ENCODE results near the gene NUCKS1.

NUCKS1 gene

GRCh38 chr1:205701420-205701819 is 48.6 kb downstream of the NUCKS1 start:
- Histone ChIP-seq H3K4me3 (IDR thresholded peaks at IDR 0.05; ENCODE audit: insufficient read depth, low read depth, low read length) (no peak overlapping the region), H3K36me3 (ENCODE audit: insufficient read depth) (no peaks in the 10 kb centered on the region), H2AFZ (ENCODE audit: low read depth) (no peak overlapping the region), H3K27me3 (ENCODE audit: insufficient read depth, low read depth) (no peaks in the 10 kb centered on the region), H4K20me1 (ENCODE audit: insufficient read depth) (no peaks in the 10 kb centered on the region), H3K4me1 (ENCODE audit: low read depth, poor library complexity, severe bottlenecking) (no peaks in the 10 kb centered on the region), H3K9ac (no peak overlapping the region), H3K27ac (no peak overlapping the region), H3K4me2 (no peak overlapping the region), H3K79me2 (ENCODE audit: insufficient read depth, low read depth) (no peaks in the 10 kb centered on the region)
- no peak for TF ChIP-seq CTCF (conservative IDR thresholded peaks at IDR 0.05; ENCODE audit: low read depth, low read length)

DNA sequence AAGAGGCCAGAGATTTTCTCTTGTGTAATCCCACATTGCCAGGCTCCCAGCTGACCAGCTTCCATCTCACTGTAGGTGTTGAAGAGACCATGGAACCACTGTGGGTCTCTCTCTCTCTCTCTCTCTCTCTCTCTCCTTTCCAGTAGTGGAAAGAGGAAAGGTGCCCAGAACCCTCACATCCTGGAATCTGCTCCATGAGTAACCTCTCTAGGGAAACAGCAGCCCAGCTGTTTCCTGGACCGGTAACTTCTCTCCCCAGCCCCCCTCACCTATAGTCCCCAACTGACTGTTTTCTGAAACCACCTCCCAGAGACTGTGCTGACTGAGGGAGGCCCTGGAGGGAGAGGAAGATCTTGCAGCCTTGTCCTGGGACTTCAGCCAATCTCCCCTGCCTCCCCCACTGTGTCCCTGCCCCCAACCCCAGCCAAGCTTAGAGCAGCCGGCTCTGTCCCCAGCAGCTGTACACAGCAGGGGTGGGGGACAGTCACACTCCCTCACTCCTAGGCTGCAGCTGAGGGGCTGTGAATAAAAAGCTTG is 49.0 kb downstream of the NUCKS1 start:
- Histone ChIP-seq H3K27ac (no peak overlapping the region), H2AFZ (ENCODE audit: low read depth) (no peak overlapping the region), H3K4me1 (ENCODE audit: low read depth, poor library complexity, severe bottlenecking) (no peaks in the 10 kb centered on the region), H3K36me3 (ENCODE audit: insufficient read depth) (no peaks in the 10 kb centered on the region), H3K79me2 (ENCODE audit: insufficient read depth, low read depth) (no peaks in the 10 kb centered on the region), H4K20me1 (ENCODE audit: insufficient read depth) (no peaks in the 10 kb centered on the region), H3K4me3 (IDR thresholded peaks at IDR 0.05; ENCODE audit: insufficient read depth, low read depth, low read length) (no peak overlapping the region), H3K9ac (no peak overlapping the region), H3K4me2 (no peak overlapping the region), H3K27me3 (ENCODE audit: insufficient read depth, low read depth) (no peaks in the 10 kb centered on the region)
- TF ChIP-seq CTCF (conservative IDR thresholded peaks at IDR 0.05; ENCODE audit: low read depth, low read length): no peak

GRCh38 chr1:205699416-205699815 is 50.6 kb downstream of the NUCKS1 start:
- no peaks in the 10 kb centered on the region for H3K36me3 ChIP-seq (ENCODE audit: insufficient read depth)
- H3K27me3 ChIP-seq (ENCODE audit: insufficient read depth, low read depth): no peaks in the 10 kb centered on the region
- TF ChIP-seq CTCF (conservative IDR thresholded peaks at IDR 0.05; ENCODE audit: low read depth, low read length): no peak
- H3K4me3 ChIP-seq (IDR thresholded peaks at IDR 0.05; ENCODE audit: insufficient read depth, low read depth, low read length): no peak overlapping the region
- H3K4me1 ChIP-seq (ENCODE audit: low read depth, poor library complexity, severe bottlenecking): no peaks in the 10 kb centered on the region
- H3K27ac ChIP-seq: no peak overlapping the region
- H4K20me1 ChIP-seq (ENCODE audit: insufficient read depth): no peaks in the 10 kb centered on the region
- no peak overlapping the region for H2AFZ ChIP-seq (ENCODE audit: low read depth)
- H3K9ac ChIP-seq: no peak overlapping the region
- no peak overlapping the region for H3K4me2 ChIP-seq
- H3K79me2 ChIP-seq (ENCODE audit: insufficient read depth, low read depth): no peaks in the 10 kb centered on the region

GRCh38 chr1:205698921-205699320 is 51.1 kb downstream of the NUCKS1 start:
- H3K27me3 ChIP-seq (ENCODE audit: insufficient read depth, low read depth): no peaks in the 10 kb centered on the region; the same call in 1 of the 2 replicates
- no peak for TF ChIP-seq CTCF (conservative IDR thresholded peaks at IDR 0.05; ENCODE audit: low read depth, low read length)
- H3K79me2 ChIP-seq (ENCODE audit: insufficient read depth, low read depth): no peaks in the 10 kb centered on the region
- no peak overlapping the region for H3K4me3 ChIP-seq (IDR thresholded peaks at IDR 0.05; ENCODE audit: insufficient read depth, low read depth, low read length)
- no peaks in the 10 kb centered on the region for H3K4me1 ChIP-seq (ENCODE audit: low read depth, poor library complexity, severe bottlenecking)
- no peaks in the 10 kb centered on the region for H3K36me3 ChIP-seq (ENCODE audit: insufficient read depth)
- H3K27ac ChIP-seq: no peak overlapping the region
- no peak overlapping the region for H3K9ac ChIP-seq
- H4K20me1 ChIP-seq (ENCODE audit: insufficient read depth): no peaks in the 10 kb centered on the region
- no peak overlapping the region for H3K4me2 ChIP-seq
- H2AFZ ChIP-seq (ENCODE audit: low read depth): no peak overlapping the region
